Activated B cell treated with CpG ODN at 0.5 μM for 24 hours (primary cell): ENCODE measurements around the gene OTUD5. TPM values are rescaled to one million over a fixed set of nuclear protein-coding genes. Genes with fewer than 3 reads are reported as not detected.

ENCODE experiments used
- ATAC-seq: fragments of 200-7000 bp; cut with Tn5 transposase; one replicate; pipeline ENCODE4 v1.10.0; 2021; ENCODE audit warnings: low read depth, mild to moderate bottlenecking, moderate library complexity
- CTCF ChIA-PET: fragments of 350-600 bp; sonication (Branson Sonifier 250); formaldehyde crosslinking; loops from one replicate; lab custom pipeline; 2021; ENCODE audit warnings: antibody characterized with exemption; lab: Charles Lee
- POLR2A ChIA-PET: fragments of 350-600 bp; sonication (Branson Sonifier 250); formaldehyde crosslinking; loops from one replicate; lab custom pipeline; 2021; ENCODE audit warnings: antibody characterized with exemption; lab: Charles Lee
- DNase-seq: peaks from one replicate; pipeline ENCODE4 v3.0.0; 2022
- H3K27ac Mint-ChIP-seq: one replicate; pipeline ENCODE4 v1.8.0; 2020; ENCODE audit warnings: mixed read lengths
- H3K27me3 Mint-ChIP-seq: one replicate; pipeline ENCODE4 v1.8.0; 2021; ENCODE audit warnings: mixed read lengths
- H3K36me3 Mint-ChIP-seq: one replicate; pipeline ENCODE4 v1.8.0; 2021; ENCODE audit warnings: low read depth, mixed read lengths
- H3K4me1 Mint-ChIP-seq: one replicate; pipeline ENCODE4 v1.8.0; 2021; ENCODE audit warnings: mixed read lengths
- H3K4me3 Mint-ChIP-seq: one replicate; pipeline ENCODE4 v1.8.0; 2020; ENCODE audit warnings: mild to moderate bottlenecking, mixed read lengths
- H3K9me3 Mint-ChIP-seq: one replicate; pipeline ENCODE4 v1.8.0; 2020; ENCODE audit warnings: mixed read lengths
- intact Hi-C: fragments of 100-400 bp; cut with micrococcal nuclease; formaldehyde crosslinking; loops from one replicate; pipeline ENCODE4 v1.15.1; 2024
- total RNA-seq: library from RNA; stranded (reverse); gene quantifications from 2 replicates; pipeline ENCODE4 v1.2.3, GENCODE V29; 2022
- TF ChIP-seq, protein P1 (sequence below): fragments of 200-600 bp; IDR thresholded peaks from one replicate; pipeline ENCODE4 v1.8.0; 2022; ENCODE audit warnings: antibody characterized with exemption, mild to moderate bottlenecking

Gene OTUD5
- total RNA-seq, 1 donor from 2014 or later: 78.1 TPM

DNA sequence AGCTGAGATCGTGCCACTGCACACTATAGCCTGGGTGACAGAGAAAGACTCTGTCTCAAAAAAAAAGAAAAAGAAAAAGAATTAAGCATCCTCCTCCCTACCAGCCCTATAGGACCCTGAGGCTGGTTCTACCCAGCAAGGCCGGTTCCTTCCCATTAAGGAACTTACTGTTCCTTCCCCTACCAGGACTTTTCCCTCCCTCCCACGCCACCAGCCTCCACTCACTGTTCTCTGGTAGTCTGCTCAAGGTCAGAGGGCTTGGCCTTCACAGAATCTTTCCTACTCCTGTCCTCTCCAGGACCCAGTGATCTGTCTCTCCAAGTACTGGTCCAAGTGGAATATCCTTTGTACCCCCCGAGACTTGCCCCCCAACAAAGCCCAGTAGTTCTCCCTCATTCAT, 43.2 kb upstream of the OTUD5 start:
- H3K9me3 Mint-ChIP-seq: no peaks in the 10 kb centered on the region
- TF ChIP-seq, protein P1, sequence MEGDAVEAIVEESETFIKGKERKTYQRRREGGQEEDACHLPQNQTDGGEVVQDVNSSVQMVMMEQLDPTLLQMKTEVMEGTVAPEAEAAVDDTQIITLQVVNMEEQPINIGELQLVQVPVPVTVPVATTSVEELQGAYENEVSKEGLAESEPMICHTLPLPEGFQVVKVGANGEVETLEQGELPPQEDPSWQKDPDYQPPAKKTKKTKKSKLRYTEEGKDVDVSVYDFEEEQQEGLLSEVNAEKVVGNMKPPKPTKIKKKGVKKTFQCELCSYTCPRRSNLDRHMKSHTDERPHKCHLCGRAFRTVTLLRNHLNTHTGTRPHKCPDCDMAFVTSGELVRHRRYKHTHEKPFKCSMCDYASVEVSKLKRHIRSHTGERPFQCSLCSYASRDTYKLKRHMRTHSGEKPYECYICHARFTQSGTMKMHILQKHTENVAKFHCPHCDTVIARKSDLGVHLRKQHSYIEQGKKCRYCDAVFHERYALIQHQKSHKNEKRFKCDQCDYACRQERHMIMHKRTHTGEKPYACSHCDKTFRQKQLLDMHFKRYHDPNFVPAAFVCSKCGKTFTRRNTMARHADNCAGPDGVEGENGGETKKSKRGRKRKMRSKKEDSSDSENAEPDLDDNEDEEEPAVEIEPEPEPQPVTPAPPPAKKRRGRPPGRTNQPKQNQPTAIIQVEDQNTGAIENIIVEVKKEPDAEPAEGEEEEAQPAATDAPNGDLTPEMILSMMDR: no peak
- intact Hi-C loops: loop anchor here (5.0 kb wide), 2 partner anchors 83 to 172 kb away; partner anchors contain the start of genes PIM2 and PLP2
- peaks cover 32% of the 10 kb centered on the region for H3K36me3 Mint-ChIP-seq
- DNase-seq (no peak), ATAC-seq (no peak)
- CTCF ChIA-PET: no interaction called here
- POLR2A ChIA-PET: no interaction called here
- no peak overlapping the region for H3K27ac Mint-ChIP-seq
- peak overlapping the region; percentile 28 for H3K4me3 Mint-ChIP-seq
- H3K4me1 Mint-ChIP-seq: peaks cover 27% of the 10 kb centered on the region
- no peaks in the 10 kb centered on the region for H3K27me3 Mint-ChIP-seq

DNA sequence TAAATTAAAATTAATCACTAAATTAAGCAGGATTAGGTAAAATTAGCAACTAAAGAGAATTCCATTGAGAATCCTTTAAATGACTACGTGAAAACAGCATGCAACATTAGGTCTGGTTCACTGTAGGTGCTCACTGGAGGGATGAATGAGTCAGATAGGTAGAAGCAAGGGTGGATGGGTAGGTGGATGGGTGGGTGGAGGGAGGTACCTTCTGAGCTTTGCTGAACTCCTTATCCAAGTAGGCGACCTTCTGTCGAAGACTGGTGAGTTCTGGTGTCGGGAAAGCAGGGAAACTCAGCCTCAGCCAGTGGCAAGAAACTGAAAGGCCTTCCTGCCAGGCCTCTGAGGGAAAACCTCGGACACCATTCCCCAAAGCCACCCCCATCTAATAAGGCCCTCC, 41.6 kb upstream of the OTUD5 start:
- no peak overlapping the region for H3K4me3 Mint-ChIP-seq
- H3K36me3 Mint-ChIP-seq: peaks cover 40% of the 10 kb centered on the region
- ChIA-PET CTCF (no interaction called here), POLR2A (interaction anchor here (0.8 kb wide), 1 partner anchor 45 kb away, joined by 3 read pairs; no protein-coding TSS in a partner anchor)
- ATAC-seq (no peak), DNase-seq (no peak)
- no peak overlapping the region for H3K27ac Mint-ChIP-seq
- H3K4me1 Mint-ChIP-seq: peaks cover 27% of the 10 kb centered on the region
- H3K9me3 Mint-ChIP-seq: no peaks in the 10 kb centered on the region
- TF ChIP-seq, protein P1: no peak
- H3K27me3 Mint-ChIP-seq: no peaks in the 10 kb centered on the region
- intact Hi-C loops: no loop called here

DNA sequence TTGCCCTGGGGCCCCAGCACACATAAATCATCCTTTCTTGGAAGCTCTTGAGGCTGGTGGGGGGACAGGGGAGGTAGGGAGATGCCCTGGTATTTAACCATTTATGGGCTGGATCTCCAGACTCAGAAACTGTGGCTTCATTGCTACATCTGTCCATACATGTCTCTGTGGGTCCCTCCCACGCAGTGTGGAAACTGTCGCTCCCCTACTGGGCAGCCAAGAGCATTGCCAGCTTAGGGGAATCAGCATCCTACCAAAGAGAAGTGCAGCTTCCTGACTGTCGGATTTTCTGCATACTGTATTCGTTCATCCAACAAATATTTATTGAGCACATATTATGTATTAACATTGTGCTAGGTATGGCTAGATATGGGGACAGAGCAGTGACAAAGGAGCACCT, 41.0 kb upstream of the OTUD5 start:
- TF ChIP-seq, protein P1: no peak
- intact Hi-C loops: no loop called here
- H3K36me3 Mint-ChIP-seq: peaks cover 44% of the 10 kb centered on the region
- no peak overlapping the region for H3K27ac Mint-ChIP-seq
- H3K4me1 Mint-ChIP-seq: peaks cover 27% of the 10 kb centered on the region
- H3K9me3 Mint-ChIP-seq: no peaks in the 10 kb centered on the region
- ATAC-seq: no peak
- ChIA-PET POLR2A (no interaction called here), CTCF (no interaction called here)
- DNase-seq: no peak
- H3K4me3 Mint-ChIP-seq: no peak overlapping the region
- no peaks in the 10 kb centered on the region for H3K27me3 Mint-ChIP-seq

DNA sequence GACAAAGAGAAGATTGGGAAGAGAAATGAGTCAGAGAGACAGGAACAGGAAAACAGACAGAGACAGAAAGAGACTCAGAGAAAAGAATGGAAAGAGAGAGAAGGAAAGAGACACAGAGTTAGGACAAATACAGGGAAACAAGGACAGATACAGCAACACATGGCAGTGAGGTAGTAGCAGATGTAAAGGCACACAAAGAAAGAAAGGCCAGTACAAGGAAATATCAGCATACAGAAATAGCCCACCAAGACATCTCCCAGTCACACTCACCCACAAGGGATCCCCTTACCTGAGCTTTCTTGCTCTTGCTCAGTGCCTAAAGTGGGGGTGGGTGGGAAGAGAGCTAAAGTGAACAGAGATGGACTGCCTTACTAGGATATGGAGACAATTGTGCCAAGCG, 40.5 kb upstream of the OTUD5 start:
- Mint-ChIP-seq H3K27ac (no peak overlapping the region), H3K4me3 (no peak overlapping the region), H3K36me3 (peaks cover 49% of the 10 kb centered on the region), H3K9me3 (no peaks in the 10 kb centered on the region), H3K27me3 (no peaks in the 10 kb centered on the region), H3K4me1 (peaks cover 27% of the 10 kb centered on the region)
- ATAC-seq: no peak
- no peak for DNase-seq
- CTCF ChIA-PET: no interaction called here
- TF ChIP-seq, protein P1: no peak
- POLR2A ChIA-PET: no interaction called here
- intact Hi-C loops: no loop called here

DNA sequence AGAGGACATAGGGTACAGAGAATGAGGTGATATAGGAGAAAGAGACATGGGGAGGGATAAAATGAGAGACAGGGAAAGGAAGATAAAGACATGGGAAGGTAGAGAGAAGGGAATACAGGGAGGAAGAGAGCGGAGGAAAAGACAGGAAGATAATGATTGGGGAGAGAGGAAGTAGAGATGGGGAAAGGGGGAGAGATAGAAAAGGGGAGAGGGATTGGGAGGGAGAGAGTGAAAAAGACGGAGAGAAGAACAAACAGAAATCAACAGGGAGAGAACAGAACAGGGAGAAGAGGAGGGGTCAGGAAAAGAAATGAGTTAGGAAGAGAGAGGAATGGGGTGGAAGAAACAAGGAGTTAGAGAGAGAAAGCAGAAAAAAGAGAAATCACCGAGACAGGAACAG, 40.0 kb upstream of the OTUD5 start:
- no peak for DNase-seq
- H3K36me3 Mint-ChIP-seq: peaks cover 53% of the 10 kb centered on the region
- H3K27me3 Mint-ChIP-seq: no peaks in the 10 kb centered on the region
- TF ChIP-seq, protein P1: no peak
- H3K9me3 Mint-ChIP-seq: no peaks in the 10 kb centered on the region
- H3K27ac Mint-ChIP-seq: no peak overlapping the region
- no peak for ATAC-seq
- ChIA-PET POLR2A (no interaction called here), CTCF (no interaction called here)
- H3K4me3 Mint-ChIP-seq: no peak overlapping the region
- H3K4me1 Mint-ChIP-seq: peaks cover 23% of the 10 kb centered on the region
- intact Hi-C loops: no loop called here
